K562 (cell line): ENCODE measurements around the gene STIM1. TPM values are rescaled to one million over a fixed set of nuclear protein-coding genes. Genes with fewer than 3 reads are reported as not detected.

Experiments
- ATAC-seq: fragments of 200-7000 bp; cut with Tn5 transposase; 3 replicates; pipeline ENCODE4 v1.9.1; 2020; ENCODE audit warnings: moderate library complexity
- BruUV-seq: library from RNA; stranded (reverse); fragments of 400-500 nt; replicated peaks from 2 replicates; lab custom pipeline; 2021; lab: Mats Ljungman, UMichigan
- CTCF ChIA-PET: fragments of 300-600 bp; formaldehyde crosslinking; extraction: SDS; loops from one replicate; lab custom pipeline; 2021; ENCODE audit warnings: low intra/inter-chr PET ratio; lab: Yijun Ruan, JAX
- POLR2A ChIA-PET: fragments of 300-600, 350-650 bp; sonication (Branson Sonifier 250); formaldehyde crosslinking; extraction: SDS; loops from one replicate; lab custom pipeline; 2021; ENCODE audit warnings: antibody characterized with exemption, inconsistent platforms; lab: Yijun Ruan, JAX
- DNase-seq, 4 experiments: peaks; one replicate each; pipeline versions ENCODE4 v3.0.0 to v3.0.0-alpha.2; 2011 to 2018; ENCODE audit warnings: low spot score in 3 of 4, mixed read lengths in 3 of 4; ENCODE audit errors: extremely low read depth in 1 of 4
- FAIRE-seq: peaks from 2 replicates; lab custom pipeline; 2011; peaks lifted over from hg19 to GRCh38; lab: Jason Lieb, UNC
- H2AFZ ChIP-seq: 2 replicates; pipeline ENCODE4 v1.6.0; 2011; ENCODE audit warnings: low read depth, low read length, control low read depth, inconsistent platforms
- H3K27ac ChIP-seq: fragments of 200-600 bp; 3 replicates; pipeline ENCODE4 v1.8.0; 2011; ENCODE audit warnings: low read depth, mild to moderate bottlenecking, control low read depth, inconsistent platforms, low read length, moderate library complexity, mixed read lengths; ENCODE audit errors: extremely low read depth
- H3K27me3 ChIP-seq, 2 experiments: fragments of 300-600 bp in 1 of 2; 2 replicates in 1 of 2; 3 replicates in 1 of 2; pipeline versions ENCODE4 v1.6.0 to v1.8.0; 2011; ENCODE audit warnings: inconsistent platforms in 2 of 2, low read length in 2 of 2, mild to moderate bottlenecking in 1 of 2, mixed read lengths in 1 of 2, moderate library complexity in 1 of 2; ENCODE audit not compliant: control insufficient read depth in 2 of 2, insufficient read depth in 2 of 2
- H3K36me3 ChIP-seq: fragments of 300-600 bp; 3 replicates; pipeline ENCODE4 v1.8.0; 2011; ENCODE audit warnings: mild to moderate bottlenecking, low read length, inconsistent platforms; ENCODE audit not compliant: control insufficient read depth, insufficient read depth
- H3K4me1 ChIP-seq, 2 experiments: fragments of 200-600 bp in 1 of 2; replicated peaks in 1 of 2; 2 replicates in 1 of 2; 3 replicates in 1 of 2; pipeline versions ENCODE4 v1.5.1 to v1.8.0; 2011; ENCODE audit warnings: inconsistent platforms in 2 of 2, low read length in 2 of 2, mild to moderate bottlenecking in 1 of 2, mixed read lengths in 1 of 2, moderate library complexity in 1 of 2; ENCODE audit not compliant: control insufficient read depth in 2 of 2, insufficient read depth in 2 of 2
- H3K4me2 ChIP-seq: 2 replicates; pipeline ENCODE4 v1.6.1; 2011; ENCODE audit warnings: low read length, control low read depth, inconsistent platforms, mixed read lengths; ENCODE audit not compliant: insufficient read depth
- H3K4me3 ChIP-seq: fragments of 200-600 bp; sonication (generic), shearing (Covaris generic); 2 replicates; pipeline ENCODE4 v1.5.1; 2016; ENCODE audit warnings: control low read depth, inconsistent platforms
- H3K79me2 ChIP-seq: fragments of 200-600 bp; 3 replicates; pipeline ENCODE4 v1.8.0; 2011; ENCODE audit warnings: low read length, inconsistent platforms; ENCODE audit not compliant: control insufficient read depth, insufficient read depth
- H3K9ac ChIP-seq, 2 experiments: 2 replicates each; pipeline versions ENCODE4 v1.6.0 to v1.6.1; 2011; ENCODE audit warnings: low read depth in 2 of 2, low read length in 2 of 2, control low read depth in 1 of 2, inconsistent platforms in 1 of 2, mild to moderate bottlenecking in 1 of 2, mixed read lengths in 1 of 2; ENCODE audit not compliant: insufficient read depth in 1 of 2
- H3K9me1 ChIP-seq: one replicate; pipeline ENCODE4 v1.6.0; 2011; ENCODE audit warnings: inconsistent platforms, mild to moderate bottlenecking, low read length, moderate library complexity; ENCODE audit not compliant: control insufficient read depth, insufficient read depth
- H3K9me3 ChIP-seq: replicated peaks from 2 replicates; pipeline ENCODE4 v1.5.1; 2011; ENCODE audit warnings: low read depth, low read length, inconsistent platforms; ENCODE audit not compliant: control insufficient read depth, insufficient read depth
- H4K20me1 ChIP-seq: replicated peaks from 2 replicates; pipeline ENCODE4 v1.6.1; 2011; ENCODE audit warnings: low read length, inconsistent platforms, mixed read lengths; ENCODE audit not compliant: control insufficient read depth, insufficient read depth
- CHCHD3 ChIP-seq: fragments of 250-450 bp; sonication (Bioruptor Pico); IDR thresholded peaks from 2 replicates; pipeline ENCODE4 v2.1.2; 2022; ENCODE audit warnings: mild to moderate bottlenecking
- CSDE1 ChIP-seq, 2 experiments: fragments of 450-650 bp; IDR thresholded peaks; 2 replicates each; pipeline ENCODE4 v1.6.1; 2016; ENCODE audit warnings: mild to moderate bottlenecking in 1 of 2
- HLTF ChIP-seq: fragments of 450-650 bp; IDR thresholded peaks from 2 replicates; pipeline ENCODE4 v1.6.1; 2016
- HMG20A ChIP-seq: fragments of 450-650 bp; formaldehyde crosslinking; conservative IDR thresholded peaks from 2 replicates; pipeline ENCODE4 v1.4.0; 2020; ENCODE audit warnings: mild to moderate bottlenecking, mixed read lengths
- KDM4B ChIP-seq, 2 experiments: fragments of 450-650 bp in 1 of 2; sonication (generic) in 1 of 2; IDR thresholded peaks; 2 replicates each; pipeline ENCODE4 v1.6.1; 2016 to 2017; ENCODE audit warnings: borderline replicate concordance in 2 of 2, antibody characterized with exemption in 1 of 2, low read depth in 1 of 2, mild to moderate bottlenecking in 1 of 2
- KLF10 ChIP-seq: fragments of 250-450 bp; sonication (Bioruptor Pico); IDR thresholded peaks from 2 replicates; pipeline ENCODE4 v1.6.1; 2021; ENCODE audit warnings: matching md5 sums
- RBM25 ChIP-seq: fragments of 200-400 bp; formaldehyde crosslinking; IDR thresholded peaks from 2 replicates; pipeline ENCODE4 v1.6.1; 2018; ENCODE audit warnings: low read length, low read depth, moderate library complexity; ENCODE audit not compliant: severe bottlenecking
- SIN3B ChIP-seq: fragments of 450-650 bp; IDR thresholded peaks from 2 replicates; pipeline ENCODE4 v1.6.1; 2017; ENCODE audit warnings: low read depth, mild to moderate bottlenecking, moderate library complexity
- TAF7 ChIP-seq: fragments of 450-650 bp; IDR thresholded peaks from 2 replicates; pipeline ENCODE4 v1.6.1; 2016; ENCODE audit warnings: missing genetic modification characterization, missing compliant biosample characterization
- TCFL5 ChIP-seq: fragments of 250-450 bp; sonication (Bioruptor Pico); conservative IDR thresholded peaks from 2 replicates; pipeline ENCODE4 v1.6.1; 2021; ENCODE audit warnings: mild to moderate bottlenecking, moderate library complexity, matching md5 sums
- ZKSCAN8 ChIP-seq: fragments of 200-800 bp; sonication (Bioruptor generic); IDR thresholded peaks from 2 replicates; pipeline ENCODE4 v1.6.1; 2016; ENCODE audit warnings: missing genetic modification characterization, missing compliant biosample characterization
- WGBS: fragments of 100-300 bp; shearing (Covaris generic); methylation state at CpG from one replicate; pipeline ENCODE4 v1.1.6; 2016; ENCODE audit warnings: low coverage, mixed read lengths; ENCODE audit not compliant: insufficient coverage; ENCODE audit errors: missing lambda C conversion rate; 5-methylcytosine and 5-hydroxymethylcytosine counted together
- in situ Hi-C: fragments of 300-500 bp; cut with MboI; formaldehyde crosslinking; loops from 4 replicates; pipeline ENCODE4 v1.15.0; 2018; ENCODE audit warnings: inconsistent platforms, mixed read lengths
- intact Hi-C: fragments of 100-400 bp; cut with micrococcal nuclease; formaldehyde crosslinking; loops from 2 replicates; pipeline ENCODE4 v1.14.2; 2022
- polyA plus RNA-seq, 8 experiments: library from polyadenylated mRNA; depleted of rRNA in 4 of 8; stranded (reverse) in 5 of 8; unstranded in 3 of 8; fragments of >200 nt; fragmentation: Nextera tagmentation in 2 of 8; fragmentation: Illumina TruSeq in 1 of 8; extraction: Ambion mirVana in 2 of 8; extraction: Trizol in 1 of 8; gene quantifications; 2 replicates each; pipeline versions ENCODE4 v1.2.1 to v1.2.3, GENCODE V29; 2011 to 2014; ENCODE audit warnings: inconsistent platforms in 1 of 8, missing spikeins in 1 of 8
- total RNA-seq, 7 experiments: library from RNA; depleted of rRNA in 6 of 7; stranded (reverse); fragments of >200 nt in 6 of 7; fragmentation: Illumina TruSeq in 2 of 7; extraction: Trizol in 2 of 7; gene quantifications; 2 replicates each; pipeline versions ENCODE4 v1.2.1 to v1.2.3, GENCODE V29; 2011 to 2021; ENCODE audit warnings: low replicate concordance in 1 of 7
- TF ChIP-seq, protein P1 (sequence below): sonication (generic); formaldehyde crosslinking; IDR thresholded peaks from 2 replicates; pipeline ENCODE4 v1.8.0; 2023; ENCODE audit warnings: mild to moderate bottlenecking, missing genetic modification reagents
- TF ChIP-seq, protein P2 (sequence below), 2 experiments: fragments of 450-650 bp in 1 of 2; IDR thresholded peaks; 2 replicates each; pipeline ENCODE4 v1.6.1; 2011 to 2017; ENCODE audit warnings: low read depth in 2 of 2, antibody characterized with exemption in 1 of 2, borderline replicate concordance in 1 of 2, low read length in 1 of 2, mild to moderate bottlenecking in 1 of 2, mixed read lengths in 1 of 2; ENCODE audit not compliant: control insufficient read depth in 1 of 2
- TF ChIP-seq, protein P3 (sequence below): fragments of 450-650 bp; IDR thresholded peaks from 2 replicates; pipeline ENCODE4 v1.6.1; 2017; ENCODE audit warnings: antibody characterized with exemption, mild to moderate bottlenecking

The STIM1 gene
- total and polyA plus RNA-seq, 9 of the 15 experiments (the other 6 are each of a cell fraction or from before 2014, with no cell fraction given) = 7.7 to 50.5 (median 22.5) TPM

GRCh38 chr11:3956748-3957147 lies 101.3 kb downstream of the STIM1 start:
- no peak for FAIRE-seq
- Histone ChIP-seq H3K27me3 (no peaks in the 10 kb centered on the region), H3K4me2 (no peak overlapping the region; the same call in 1 of the 2 replicates), H2AFZ (no peak overlapping the region), H4K20me1 (no peaks in the 10 kb centered on the region), H3K9me3 (no peaks in the 10 kb centered on the region), H3K9ac (no peak overlapping the region), H3K9me1 (no peaks in the 10 kb centered on the region), H3K4me3 (no peak overlapping the region), H3K36me3 (no peaks in the 10 kb centered on the region), H3K27ac (no peak overlapping the region), H3K79me2 (peaks cover 46% of the 10 kb centered on the region), H3K4me1 (peaks cover 12 to 43% of the 10 kb centered on the region in 2 experiments)
- no peak for DNase-seq
- ATAC-seq = no peak
- intact Hi-C loops = no loop called here
- no TSS peak for BruUV-seq
- ChIA-PET POLR2A (no interaction called here), CTCF (interaction anchor here (0.6 kb wide), 1 partner anchor 106 kb away, joined by 3 read pairs; no protein-coding TSS in a partner anchor)
- WGBS = 78% methylated on average over 4 of the region's 4 CpGs
- in situ Hi-C loops = no loop called here
- TF ChIP-seq TAF7 (tag) (no peak), TCFL5 (CRISPR knock-in tag) (no peak), HLTF (no peak), RBM25 (peak; percentile 69), CHCHD3 (no peak), CSDE1 (IDR thresholded peaks at IDR 0.05) (no peak), ZKSCAN8 (CRISPR knock-in tag) (no peak), SIN3B (no peak), KLF10 (no peak), HMG20A (no peak), KDM4B (IDR thresholded peaks at IDR 0.05; ENCODE audit: borderline replicate concordance in 2 of 2, low read depth in 1 of 2) (no peak)
- TF ChIP-seq, protein P1, sequence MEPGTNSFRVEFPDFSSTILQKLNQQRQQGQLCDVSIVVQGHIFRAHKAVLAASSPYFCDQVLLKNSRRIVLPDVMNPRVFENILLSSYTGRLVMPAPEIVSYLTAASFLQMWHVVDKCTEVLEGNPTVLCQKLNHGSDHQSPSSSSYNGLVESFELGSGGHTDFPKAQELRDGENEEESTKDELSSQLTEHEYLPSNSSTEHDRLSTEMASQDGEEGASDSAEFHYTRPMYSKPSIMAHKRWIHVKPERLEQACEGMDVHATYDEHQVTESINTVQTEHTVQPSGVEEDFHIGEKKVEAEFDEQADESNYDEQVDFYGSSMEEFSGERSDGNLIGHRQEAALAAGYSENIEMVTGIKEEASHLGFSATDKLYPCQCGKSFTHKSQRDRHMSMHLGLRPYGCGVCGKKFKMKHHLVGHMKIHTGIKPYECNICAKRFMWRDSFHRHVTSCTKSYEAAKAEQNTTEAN (CRISPR knock-in tag) = no peak
- TF ChIP-seq, protein P2, sequence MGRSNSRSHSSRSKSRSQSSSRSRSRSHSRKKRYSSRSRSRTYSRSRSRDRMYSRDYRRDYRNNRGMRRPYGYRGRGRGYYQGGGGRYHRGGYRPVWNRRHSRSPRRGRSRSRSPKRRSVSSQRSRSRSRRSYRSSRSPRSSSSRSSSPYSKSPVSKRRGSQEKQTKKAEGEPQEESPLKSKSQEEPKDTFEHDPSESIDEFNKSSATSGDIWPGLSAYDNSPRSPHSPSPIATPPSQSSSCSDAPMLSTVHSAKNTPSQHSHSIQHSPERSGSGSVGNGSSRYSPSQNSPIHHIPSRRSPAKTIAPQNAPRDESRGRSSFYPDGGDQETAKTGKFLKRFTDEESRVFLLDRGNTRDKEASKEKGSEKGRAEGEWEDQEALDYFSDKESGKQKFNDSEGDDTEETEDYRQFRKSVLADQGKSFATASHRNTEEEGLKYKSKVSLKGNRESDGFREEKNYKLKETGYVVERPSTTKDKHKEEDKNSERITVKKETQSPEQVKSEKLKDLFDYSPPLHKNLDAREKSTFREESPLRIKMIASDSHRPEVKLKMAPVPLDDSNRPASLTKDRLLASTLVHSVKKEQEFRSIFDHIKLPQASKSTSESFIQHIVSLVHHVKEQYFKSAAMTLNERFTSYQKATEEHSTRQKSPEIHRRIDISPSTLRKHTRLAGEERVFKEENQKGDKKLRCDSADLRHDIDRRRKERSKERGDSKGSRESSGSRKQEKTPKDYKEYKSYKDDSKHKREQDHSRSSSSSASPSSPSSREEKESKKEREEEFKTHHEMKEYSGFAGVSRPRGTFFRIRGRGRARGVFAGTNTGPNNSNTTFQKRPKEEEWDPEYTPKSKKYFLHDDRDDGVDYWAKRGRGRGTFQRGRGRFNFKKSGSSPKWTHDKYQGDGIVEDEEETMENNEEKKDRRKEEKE (IDR thresholded peaks at IDR 0.05; ENCODE audit: borderline replicate concordance in 1 of 2, control insufficient read depth in 1 of 2, low read depth in 2 of 2, low read length in 1 of 2) = no peak
- TF ChIP-seq, protein P3, sequence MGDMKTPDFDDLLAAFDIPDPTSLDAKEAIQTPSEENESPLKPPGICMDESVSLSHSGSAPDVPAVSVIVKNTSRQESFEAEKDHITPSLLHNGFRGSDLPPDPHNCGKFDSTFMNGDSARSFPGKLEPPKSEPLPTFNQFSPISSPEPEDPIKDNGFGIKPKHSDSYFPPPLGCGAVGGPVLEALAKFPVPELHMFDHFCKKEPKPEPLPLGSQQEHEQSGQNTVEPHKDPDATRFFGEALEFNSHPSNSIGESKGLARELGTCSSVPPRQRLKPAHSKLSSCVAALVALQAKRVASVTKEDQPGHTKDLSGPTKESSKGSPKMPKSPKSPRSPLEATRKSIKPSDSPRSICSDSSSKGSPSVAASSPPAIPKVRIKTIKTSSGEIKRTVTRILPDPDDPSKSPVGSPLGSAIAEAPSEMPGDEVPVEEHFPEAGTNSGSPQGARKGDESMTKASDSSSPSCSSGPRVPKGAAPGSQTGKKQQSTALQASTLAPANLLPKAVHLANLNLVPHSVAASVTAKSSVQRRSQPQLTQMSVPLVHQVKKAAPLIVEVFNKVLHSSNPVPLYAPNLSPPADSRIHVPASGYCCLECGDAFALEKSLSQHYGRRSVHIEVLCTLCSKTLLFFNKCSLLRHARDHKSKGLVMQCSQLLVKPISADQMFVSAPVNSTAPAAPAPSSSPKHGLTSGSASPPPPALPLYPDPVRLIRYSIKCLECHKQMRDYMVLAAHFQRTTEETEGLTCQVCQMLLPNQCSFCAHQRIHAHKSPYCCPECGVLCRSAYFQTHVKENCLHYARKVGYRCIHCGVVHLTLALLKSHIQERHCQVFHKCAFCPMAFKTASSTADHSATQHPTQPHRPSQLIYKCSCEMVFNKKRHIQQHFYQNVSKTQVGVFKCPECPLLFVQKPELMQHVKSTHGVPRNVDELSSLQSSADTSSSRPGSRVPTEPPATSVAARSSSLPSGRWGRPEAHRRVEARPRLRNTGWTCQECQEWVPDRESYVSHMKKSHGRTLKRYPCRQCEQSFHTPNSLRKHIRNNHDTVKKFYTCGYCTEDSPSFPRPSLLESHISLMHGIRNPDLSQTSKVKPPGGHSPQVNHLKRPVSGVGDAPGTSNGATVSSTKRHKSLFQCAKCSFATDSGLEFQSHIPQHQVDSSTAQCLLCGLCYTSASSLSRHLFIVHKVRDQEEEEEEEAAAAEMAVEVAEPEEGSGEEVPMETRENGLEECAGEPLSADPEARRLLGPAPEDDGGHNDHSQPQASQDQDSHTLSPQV = no peak
